A549 (cell line): ENCODE results near the gene WWP2. TPM values are rescaled to one million over a fixed set of nuclear protein-coding genes. Genes with fewer than 3 reads are reported as not detected.

ENCODE experiments used
- ATAC-seq, 2 experiments: fragments of 200-7000 bp in 1 of 2; fragments of >200 bp in 1 of 2; cut with Nextera tagmentation in 1 of 2; cut with Tn5 transposase in 1 of 2; 3 replicates each; pipeline versions ENCODE4 v1.8.0 to v1.9.1; 2018 to 2020; ENCODE audit warnings: mild to moderate bottlenecking in 1 of 2, moderate library complexity in 1 of 2
- CTCF ChIA-PET: fragments of 300-600 bp; sonication (Branson Sonifier 250); formaldehyde crosslinking; extraction: SDS; loops from one replicate; lab custom pipeline; 2021; ENCODE audit warnings: antibody characterized with exemption, inconsistent platforms; lab: Yijun Ruan, JAX
- POLR2A ChIA-PET: fragments of 350-600 bp; formaldehyde crosslinking; extraction: SDS; loops from one replicate; lab custom pipeline; 2021; ENCODE audit warnings: antibody characterized with exemption, inconsistent platforms; lab: Yijun Ruan, JAX
- DNase-seq, 2 experiments: peaks; one replicate each; pipeline versions ENCODE4 v3.0.0 to v3.0.0-alpha.2; 2011 to 2016; ENCODE audit warnings: low read depth in 1 of 2, low spot score in 1 of 2
- FAIRE-seq: peaks from 2 replicates; lab custom pipeline; 2011; peaks lifted over from hg19 to GRCh38; lab: Jason Lieb, UNC
- H3K27ac ChIP-seq, 2 experiments: fragments of >200 bp; sonication (Bioruptor Twin); formaldehyde crosslinking; 3 replicates each; pipeline ENCODE4 v1.5.1; 2016 to 2017
- H3K4me1 ChIP-seq: fragments of >200 bp; sonication (Bioruptor Twin); formaldehyde crosslinking; 3 replicates; pipeline ENCODE4 v1.6.1; 2016
- H3K4me2 ChIP-seq: fragments of >200 bp; sonication (Bioruptor Twin); formaldehyde crosslinking; 3 replicates; pipeline ENCODE4 v1.6.1; 2016
- H3K4me3 ChIP-seq: fragments of >200 bp; sonication (Bioruptor Twin); formaldehyde crosslinking; 3 replicates; pipeline ENCODE4 v1.5.1; 2016
- H3K9me3 ChIP-seq: fragments of >200 bp; sonication (Bioruptor Twin); formaldehyde crosslinking; 3 replicates; pipeline ENCODE4 v1.6.1; 2016
- BHLHE40 ChIP-seq: IDR thresholded peaks from 2 replicates; pipeline ENCODE4 v1.6.1; 2012; ENCODE audit warnings: low read depth, low read length, inconsistent platforms
- CBX8 ChIP-seq: fragments of 200-600 bp; sonication (generic); IDR thresholded peaks from 2 replicates; pipeline ENCODE4 v1.6.1; 2016
- CEBPB ChIP-seq, 2 experiments: fragments of >200 bp in 1 of 2; sonication (Bioruptor Twin) in 1 of 2; formaldehyde crosslinking in 1 of 2; IDR thresholded peaks; 2 replicates each; pipeline ENCODE4 v1.6.1; 2012 to 2016
- CHD2 ChIP-seq: fragments of 150-350 bp; IDR thresholded peaks from 2 replicates; pipeline ENCODE4 v1.6.1; 2014; ENCODE audit warnings: low read length; ENCODE audit not compliant: partially characterized antibody
- EHMT2 ChIP-seq: fragments of 200-600 bp; sonication (generic); IDR thresholded peaks from 2 replicates; pipeline ENCODE4 v1.6.1; 2016; ENCODE audit warnings: antibody characterized with exemption, low read depth, mild to moderate bottlenecking, moderate library complexity
- ELK1 ChIP-seq: fragments of 150-350 bp; IDR thresholded peaks from 2 replicates; pipeline ENCODE4 v1.6.1; 2014; ENCODE audit warnings: low read depth, mild to moderate bottlenecking, low read length
- EP300 ChIP-seq, 2 experiments: fragments of >200 bp; sonication (Bioruptor Twin); formaldehyde crosslinking; IDR thresholded peaks; 2 replicates in 1 of 2; 3 replicates in 1 of 2; pipeline ENCODE4 v1.6.1; 2016 to 2017
- FOSL2 ChIP-seq, 2 experiments: fragments of 450-650 bp in 1 of 2; fragments of >200 bp in 1 of 2; sonication (Bioruptor Twin) in 1 of 2; formaldehyde crosslinking; IDR thresholded peaks; 2 replicates each; pipeline versions ENCODE4 v1.5.0 to v1.6.1; 2016 to 2020; ENCODE audit warnings: mild to moderate bottlenecking in 1 of 2, moderate library complexity in 1 of 2
- GATA3 ChIP-seq: IDR thresholded peaks from 2 replicates; pipeline ENCODE4 v1.6.1; 2012; ENCODE audit warnings: borderline replicate concordance
- HDAC2 ChIP-seq: fragments of 200-600 bp; sonication (generic); IDR thresholded peaks from 2 replicates; pipeline ENCODE4 v1.6.1; 2016
- HMGXB4 ChIP-seq: fragments of 250-450 bp; sonication (Bioruptor Pico); IDR thresholded peaks from 2 replicates; pipeline ENCODE4 v1.5.0; 2021; ENCODE audit warnings: mild to moderate bottlenecking, moderate library complexity, borderline replicate concordance
- HOXB13 ChIP-seq: fragments of 250-450 bp; sonication (Bioruptor Pico); IDR thresholded peaks from 2 replicates; pipeline ENCODE4 v1.5.0; 2020; ENCODE audit warnings: low read depth, mild to moderate bottlenecking, moderate library complexity
- KDM5A ChIP-seq: fragments of 200-600 bp; sonication (generic); IDR thresholded peaks from 2 replicates; pipeline ENCODE4 v1.6.1; 2016; ENCODE audit warnings: antibody characterized with exemption, mild to moderate bottlenecking
- MAFK ChIP-seq: fragments of 450-650 bp; IDR thresholded peaks from 2 replicates; pipeline ENCODE4 v1.6.1; 2014; ENCODE audit not compliant: partially characterized antibody
- MAZ ChIP-seq: fragments of 150-350 bp; IDR thresholded peaks from 2 replicates; pipeline ENCODE4 v1.6.1; 2014; ENCODE audit warnings: antibody characterized with exemption, low read depth, low read length, borderline replicate concordance
- NFE2L2 ChIP-seq: fragments of 150-350 bp; conservative IDR thresholded peaks from 2 replicates; pipeline ENCODE4 v1.6.1; 2014; ENCODE audit warnings: low read length
- PHF8 ChIP-seq: fragments of 200-600 bp; sonication (generic); IDR thresholded peaks from 2 replicates; pipeline ENCODE4 v1.6.1; 2016; ENCODE audit warnings: low read depth, mild to moderate bottlenecking, antibody characterized with exemption, moderate library complexity, borderline replicate concordance
- POLR2A ChIP-seq: IDR thresholded peaks from 2 replicates; pipeline ENCODE4 v1.6.1; 2012; ENCODE audit warnings: mild to moderate bottlenecking, low read length
- POLR2AphosphoS2 ChIP-seq: conservative IDR thresholded peaks from 2 replicates; pipeline ENCODE4 v1.6.1; 2012; ENCODE audit warnings: low read length, improper control_type of control experiment, inconsistent platforms
- RAD21 ChIP-seq, 2 experiments: fragments of >200 bp in 1 of 2; sonication (Bioruptor Twin) in 1 of 2; formaldehyde crosslinking in 1 of 2; IDR thresholded peaks in 1 of 2; conservative IDR thresholded peaks in 1 of 2; 2 replicates in 1 of 2; 3 replicates in 1 of 2; pipeline ENCODE4 v1.6.1; 2012 to 2018; ENCODE audit warnings: inconsistent platforms in 1 of 2
- SMC3 ChIP-seq: fragments of >200 bp; sonication (Bioruptor Twin); formaldehyde crosslinking; IDR thresholded peaks from 3 replicates; pipeline ENCODE4 v1.6.1; 2018; ENCODE audit warnings: inconsistent platforms
- SREBF2 ChIP-seq: fragments of 450-650 bp; IDR thresholded peaks from 2 replicates; pipeline ENCODE4 v1.6.1; 2014; ENCODE audit warnings: mild to moderate bottlenecking, moderate library complexity
- TFCP2L1 ChIP-seq: fragments of 250-450 bp; sonication (Bioruptor Pico); IDR thresholded peaks from 2 replicates; pipeline ENCODE4 v1.5.0; 2021; ENCODE audit warnings: mild to moderate bottlenecking
- ZFP36 ChIP-seq: fragments of 450-650 bp; IDR thresholded peaks from 2 replicates; pipeline ENCODE4 v1.6.1; 2014; ENCODE audit warnings: borderline replicate concordance; ENCODE audit not compliant: partially characterized antibody
- ZNF302 ChIP-seq: fragments of 250-450 bp; sonication (Bioruptor Pico); IDR thresholded peaks from 2 replicates; pipeline ENCODE4 v1.9.0; 2021; ENCODE audit warnings: inconsistent platforms, mild to moderate bottlenecking, moderate library complexity
- WGBS: methylation state at CpG from one replicate; pipeline ENCODE4 v1.1.6; 2017; ENCODE audit errors: missing lambda C conversion rate; 5-methylcytosine and 5-hydroxymethylcytosine counted together
- polyA plus RNA-seq, 4 experiments: library from polyadenylated mRNA; depleted of rRNA in 3 of 4; stranded (reverse); fragments of >200 nt; fragmentation: RNase III in 1 of 4; extraction: RNeasy Plus Mini Kit Qiagen cat#74134 plus additional on column Dnase treatment in 1 of 4; gene quantifications; 2 replicates in 3 of 4; 3 replicates in 1 of 4; pipeline ENCODE4 v1.2.3, GENCODE V29; 2011 to 2017
- TF ChIP-seq, protein P1 (sequence below): fragments of >200 bp; sonication (Bioruptor Twin); formaldehyde crosslinking; IDR thresholded peaks from 3 replicates; pipeline ENCODE4 v1.5.1; 2016
- TF ChIP-seq, protein P2 (sequence below): IDR thresholded peaks from 2 replicates; pipeline ENCODE4 v1.6.1; 2012
- TF ChIP-seq, protein P3 (sequence below): IDR thresholded peaks from 2 replicates; pipeline ENCODE4 v1.6.1; 2012

The WWP2 gene
- polyA plus RNA-seq, 2 of the 4 experiments (the other 2 are of a cell fraction), result 16.1 to 16.2 TPM

DNA sequence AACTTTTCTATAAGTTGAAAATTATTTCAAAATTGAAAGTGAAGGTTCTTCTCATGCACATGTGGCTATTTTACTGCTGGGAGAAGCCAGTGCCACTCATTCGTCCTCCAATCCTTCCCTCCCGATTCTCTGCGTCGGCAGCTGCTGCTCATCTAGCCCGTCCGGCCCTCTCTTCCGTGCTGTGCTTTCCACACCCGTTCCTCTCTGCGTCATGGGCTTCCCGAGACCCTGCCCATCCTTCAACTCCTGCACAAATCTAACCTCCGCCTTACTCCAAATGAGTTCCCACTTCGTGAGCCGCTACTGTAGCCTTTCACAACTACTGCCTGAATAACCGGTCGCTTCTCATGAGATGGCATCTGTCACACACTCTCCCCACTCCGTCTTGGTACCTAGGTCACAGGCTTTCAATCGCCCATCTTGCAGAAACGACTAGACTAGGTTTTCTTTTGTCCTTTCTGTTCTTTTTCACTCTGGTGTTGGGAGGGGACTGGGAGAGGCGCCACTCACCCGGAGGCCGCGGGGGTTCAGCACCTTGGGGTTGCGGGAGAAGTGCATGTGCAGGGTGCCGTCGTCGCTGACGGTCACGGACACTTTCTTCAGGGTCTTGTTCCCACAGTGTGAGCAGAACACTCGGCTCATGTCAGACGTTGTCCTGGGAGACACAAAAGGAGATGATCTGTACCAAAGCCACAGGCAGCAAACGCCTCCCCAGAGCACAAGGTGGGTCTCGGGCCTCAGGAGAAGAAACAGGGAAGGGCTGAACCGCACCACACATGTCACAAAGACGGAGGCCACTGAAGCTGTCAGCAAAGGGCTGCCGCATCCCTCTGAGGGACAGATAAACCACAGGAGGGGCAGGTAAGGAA, 17.5 kb upstream of the WWP2 start:
- 95% methylated on average over 35 of the region's 35 CpGs for WGBS
- H3K4me1 ChIP-seq, result peaks cover 25% of the 10 kb centered on the region
- no peak overlapping the region for H3K4me3 ChIP-seq
- TF ChIP-seq MAZ, result no peak
- no peak for TF ChIP-seq HOXB13
- TF ChIP-seq CEBPB (IDR thresholded peaks at IDR 0.05), result no peak
- TF ChIP-seq POLR2A, result no peak
- no peak for TF ChIP-seq CHD2
- TF ChIP-seq, protein P1, sequence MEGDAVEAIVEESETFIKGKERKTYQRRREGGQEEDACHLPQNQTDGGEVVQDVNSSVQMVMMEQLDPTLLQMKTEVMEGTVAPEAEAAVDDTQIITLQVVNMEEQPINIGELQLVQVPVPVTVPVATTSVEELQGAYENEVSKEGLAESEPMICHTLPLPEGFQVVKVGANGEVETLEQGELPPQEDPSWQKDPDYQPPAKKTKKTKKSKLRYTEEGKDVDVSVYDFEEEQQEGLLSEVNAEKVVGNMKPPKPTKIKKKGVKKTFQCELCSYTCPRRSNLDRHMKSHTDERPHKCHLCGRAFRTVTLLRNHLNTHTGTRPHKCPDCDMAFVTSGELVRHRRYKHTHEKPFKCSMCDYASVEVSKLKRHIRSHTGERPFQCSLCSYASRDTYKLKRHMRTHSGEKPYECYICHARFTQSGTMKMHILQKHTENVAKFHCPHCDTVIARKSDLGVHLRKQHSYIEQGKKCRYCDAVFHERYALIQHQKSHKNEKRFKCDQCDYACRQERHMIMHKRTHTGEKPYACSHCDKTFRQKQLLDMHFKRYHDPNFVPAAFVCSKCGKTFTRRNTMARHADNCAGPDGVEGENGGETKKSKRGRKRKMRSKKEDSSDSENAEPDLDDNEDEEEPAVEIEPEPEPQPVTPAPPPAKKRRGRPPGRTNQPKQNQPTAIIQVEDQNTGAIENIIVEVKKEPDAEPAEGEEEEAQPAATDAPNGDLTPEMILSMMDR, result no peak
- no peak for TF ChIP-seq RAD21 (conservative IDR thresholded peaks at IDR 0.05 in 1 of 2, IDR thresholded peaks at IDR 0.05 in 1 of 2)
- TF ChIP-seq EHMT2, result no peak
- no peak for TF ChIP-seq FOSL2 (IDR thresholded peaks at IDR 0.05)
- TF ChIP-seq FOSL2 (CRISPR knock-in tag; IDR thresholded peaks at IDR 0.05), result no peak
- no peak for TF ChIP-seq CBX8
- TF ChIP-seq, protein P2, sequence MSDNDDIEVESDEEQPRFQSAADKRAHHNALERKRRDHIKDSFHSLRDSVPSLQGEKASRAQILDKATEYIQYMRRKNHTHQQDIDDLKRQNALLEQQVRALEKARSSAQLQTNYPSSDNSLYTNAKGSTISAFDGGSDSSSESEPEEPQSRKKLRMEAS, result no peak
- no peak for TF ChIP-seq ZFP36
- no peak for TF ChIP-seq BHLHE40
- TF ChIP-seq HMGXB4, result no peak
- TF ChIP-seq HDAC2, result no peak
- no peak for TF ChIP-seq GATA3
- TF ChIP-seq, all 56 proteins: peak for 0
- H3K27ac ChIP-seq, result no peak overlapping the region
- DNase-seq, result no peak
- no peak overlapping the region for H3K4me2 ChIP-seq
- no peak for FAIRE-seq
- ChIA-PET POLR2A (interaction anchor here (3.0 kb wide), 1 partner anchor 17 kb away, joined by 10 read pairs; the partner anchor contains the start of gene NQO1), CTCF (interaction anchor here (1.0 to 2.3 kb wide), 3 partner anchors 10 to 35 kb away, joined by 3 to 13 read pairs (median 3); partner anchors contain the start of gene NOB1)
- no peaks in the 10 kb centered on the region for H3K9me3 ChIP-seq
- ATAC-seq, result no peak

DNA sequence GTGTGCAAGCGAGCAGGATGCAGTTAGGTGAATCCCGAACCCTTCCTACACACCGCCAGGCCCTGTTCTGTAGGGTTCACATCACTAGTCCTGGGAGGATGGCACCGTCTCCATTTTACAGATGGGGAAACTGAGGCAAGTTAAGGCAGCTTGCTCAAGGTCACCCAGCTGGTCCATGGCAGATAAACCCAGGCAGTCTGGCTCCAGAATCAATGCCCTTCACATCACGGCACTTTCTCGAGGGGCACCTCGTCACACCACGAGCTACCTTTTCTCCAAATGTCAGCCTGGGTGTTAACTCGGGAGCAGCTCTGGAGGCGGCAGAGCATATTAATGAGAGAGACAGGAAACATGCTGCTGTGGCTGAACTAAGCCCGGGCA, 16.9 kb upstream of the WWP2 start:
- 96% methylated on average over 11 of the region's 11 CpGs for WGBS
- peaks cover 25% of the 10 kb centered on the region for H3K4me1 ChIP-seq
- no peak overlapping the region for H3K27ac ChIP-seq
- ATAC-seq (no peak), DNase-seq (no peak), FAIRE-seq (no peak)
- no peaks in the 10 kb centered on the region for H3K9me3 ChIP-seq
- no peak overlapping the region for H3K4me2 ChIP-seq
- H3K4me3 ChIP-seq, result no peak overlapping the region
- CTCF ChIA-PET, result interaction anchor here (1.1 to 2.3 kb wide), 3 partner anchors 10 to 36 kb away, joined by 3 to 13 read pairs (median 3); partner anchors contain the start of gene NOB1
- POLR2A ChIA-PET, result interaction anchor here (3.0 kb wide), 1 partner anchor 18 kb away, joined by 10 read pairs; the partner anchor contains the start of gene NQO1
- TF ChIP-seq PHF8, result no peak
- TF ChIP-seq MAZ, result no peak
- TF ChIP-seq ELK1, result no peak
- TF ChIP-seq KDM5A, result no peak
- TF ChIP-seq ZNF302 (CRISPR knock-in tag), result no peak
- TF ChIP-seq SREBF2, result no peak
- TF ChIP-seq, protein P3, sequence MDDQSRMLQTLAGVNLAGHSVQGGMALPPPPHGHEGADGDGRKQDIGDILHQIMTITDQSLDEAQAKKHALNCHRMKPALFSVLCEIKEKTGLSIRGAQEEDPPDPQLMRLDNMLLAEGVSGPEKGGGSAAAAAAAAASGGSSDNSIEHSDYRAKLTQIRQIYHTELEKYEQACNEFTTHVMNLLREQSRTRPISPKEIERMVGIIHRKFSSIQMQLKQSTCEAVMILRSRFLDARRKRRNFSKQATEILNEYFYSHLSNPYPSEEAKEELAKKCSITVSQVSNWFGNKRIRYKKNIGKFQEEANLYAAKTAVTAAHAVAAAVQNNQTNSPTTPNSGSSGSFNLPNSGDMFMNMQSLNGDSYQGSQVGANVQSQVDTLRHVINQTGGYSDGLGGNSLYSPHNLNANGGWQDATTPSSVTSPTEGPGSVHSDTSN, result no peak
- TF ChIP-seq, protein P1, result no peak
- TF ChIP-seq SMC3, result no peak
- TF ChIP-seq HOXB13, result no peak
- no peak for TF ChIP-seq EP300 (IDR thresholded peaks at IDR 0.05)
- TF ChIP-seq MAFK, result no peak
- TF ChIP-seq BHLHE40, result no peak
- no peak for TF ChIP-seq POLR2AphosphoS2
- TF ChIP-seq NFE2L2, result no peak
- no peak for TF ChIP-seq TFCP2L1 (CRISPR knock-in tag)
